ENCODE measurements around the gene CHN2. TPM values are rescaled to one million over a fixed set of nuclear protein-coding genes. Genes with fewer than 3 reads are reported as not detected.
A peak's percentile ranks its signal among the peaks of the same experiment; 100 is the strongest.

Gene CHN2
- total RNA-seq, 2 experiments from 2014 or later, result 1.7 to 1.8 TPM

DNA sequence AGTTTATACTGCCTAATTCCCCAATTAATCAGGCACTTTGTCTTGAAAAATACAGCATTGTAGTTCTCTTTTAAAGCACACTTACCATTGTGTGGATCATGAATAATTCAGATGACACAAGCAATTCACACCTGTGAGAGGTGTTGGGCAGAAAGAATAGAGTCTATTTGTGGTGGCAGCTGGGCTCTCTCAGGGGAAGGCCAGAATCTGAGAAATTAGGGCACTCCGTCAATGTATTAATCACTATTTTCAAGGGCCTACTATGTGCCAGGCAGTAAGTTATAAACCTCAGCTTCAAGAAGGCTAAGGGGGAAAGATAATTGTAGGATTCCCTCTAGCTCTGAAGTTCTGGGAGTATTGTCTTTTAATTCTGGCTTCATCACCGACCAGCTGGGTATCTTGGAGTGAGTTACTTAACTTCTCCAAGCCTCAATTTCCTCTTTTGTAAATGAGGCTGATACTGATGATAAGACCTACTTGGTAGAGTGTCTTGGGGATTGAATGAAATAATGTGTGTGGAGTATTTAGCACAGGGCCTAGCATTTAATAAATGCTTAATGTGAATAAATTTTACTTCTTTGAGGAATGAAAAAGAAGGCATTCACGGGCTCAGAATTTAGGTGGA lies 2.5 kb downstream of the CHN2 start:
- Mint-ChIP-seq H3K36me3 (ENCODE audit: low read depth) (no peaks in the 10 kb centered on the region), H3K9me3 (no peaks in the 10 kb centered on the region), H3K27me3 (peaks cover 37% of the 10 kb centered on the region), H3K4me1 (ENCODE audit: low read depth) (peaks cover 25% of the 10 kb centered on the region), H3K4me3 (peak overlapping the region; percentile 85), H3K27ac (no peak overlapping the region)
- intact Hi-C loops (cut with micrococcal nuclease), result loop anchor here (5.0 kb wide), 3 partner anchors 45 to 140 kb away; no protein-coding TSS in a partner anchor
- POLR2A ChIA-PET, result interaction anchor here (0.6 kb wide), 1 partner anchor 126 kb away, joined by 3 read pairs; no protein-coding TSS in a partner anchor
- TF ChIP-seq, protein P1, sequence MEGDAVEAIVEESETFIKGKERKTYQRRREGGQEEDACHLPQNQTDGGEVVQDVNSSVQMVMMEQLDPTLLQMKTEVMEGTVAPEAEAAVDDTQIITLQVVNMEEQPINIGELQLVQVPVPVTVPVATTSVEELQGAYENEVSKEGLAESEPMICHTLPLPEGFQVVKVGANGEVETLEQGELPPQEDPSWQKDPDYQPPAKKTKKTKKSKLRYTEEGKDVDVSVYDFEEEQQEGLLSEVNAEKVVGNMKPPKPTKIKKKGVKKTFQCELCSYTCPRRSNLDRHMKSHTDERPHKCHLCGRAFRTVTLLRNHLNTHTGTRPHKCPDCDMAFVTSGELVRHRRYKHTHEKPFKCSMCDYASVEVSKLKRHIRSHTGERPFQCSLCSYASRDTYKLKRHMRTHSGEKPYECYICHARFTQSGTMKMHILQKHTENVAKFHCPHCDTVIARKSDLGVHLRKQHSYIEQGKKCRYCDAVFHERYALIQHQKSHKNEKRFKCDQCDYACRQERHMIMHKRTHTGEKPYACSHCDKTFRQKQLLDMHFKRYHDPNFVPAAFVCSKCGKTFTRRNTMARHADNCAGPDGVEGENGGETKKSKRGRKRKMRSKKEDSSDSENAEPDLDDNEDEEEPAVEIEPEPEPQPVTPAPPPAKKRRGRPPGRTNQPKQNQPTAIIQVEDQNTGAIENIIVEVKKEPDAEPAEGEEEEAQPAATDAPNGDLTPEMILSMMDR (IDR thresholded peaks at IDR 0.05), result no peak
- ATAC-seq (no peak), DNase-seq (no peak)
- CTCF ChIA-PET, result interaction anchor here (0.8 to 2.1 kb wide), 9 partner anchors 7 to 275 kb away, joined by 3 to 11 read pairs (median 4); no protein-coding TSS in a partner anchor

GRCh38 chr7:29197916-29198315 lies 3.3 kb downstream of the CHN2 start:
- no peak overlapping the region for H3K4me3 Mint-ChIP-seq
- H3K27me3 Mint-ChIP-seq, result peaks cover 33% of the 10 kb centered on the region
- DNase-seq, result no peak
- TF ChIP-seq, protein P1 (IDR thresholded peaks at IDR 0.05), result no peak
- H3K4me1 Mint-ChIP-seq (ENCODE audit: low read depth), result peaks cover 25% of the 10 kb centered on the region
- ChIA-PET POLR2A (no interaction called here), CTCF (interaction anchor here (1.2 to 1.7 kb wide), 3 partner anchors 8 to 41 kb away, joined by 3 to 11 read pairs (median 3); no protein-coding TSS in a partner anchor)
- H3K9me3 Mint-ChIP-seq, result no peaks in the 10 kb centered on the region
- no peak overlapping the region for H3K27ac Mint-ChIP-seq
- no peak for ATAC-seq
- H3K36me3 Mint-ChIP-seq (ENCODE audit: low read depth), result no peaks in the 10 kb centered on the region
- intact Hi-C loops (cut with micrococcal nuclease), result loop anchor here (5.0 kb wide), 3 partner anchors 44 to 139 kb away; no protein-coding TSS in a partner anchor

GRCh38 chr7:29199776-29200175 lies 5.2 kb downstream of the CHN2 start:
- TF ChIP-seq, protein P1 (IDR thresholded peaks at IDR 0.05), result no peak
- no peak for ATAC-seq
- no peak for DNase-seq
- no peaks in the 10 kb centered on the region for H3K9me3 Mint-ChIP-seq
- H3K27ac Mint-ChIP-seq, result no peak overlapping the region
- peaks cover 25% of the 10 kb centered on the region for H3K4me1 Mint-ChIP-seq (ENCODE audit: low read depth)
- ChIA-PET POLR2A (interaction anchor here (0.7 kb wide), 1 partner anchor 43 kb away, joined by 3 read pairs; no protein-coding TSS in a partner anchor), CTCF (no interaction called here)
- no peak overlapping the region for H3K4me3 Mint-ChIP-seq
- intact Hi-C loops (cut with micrococcal nuclease), result loop anchor here (5.0 kb wide), 3 partner anchors 43 to 138 kb away; no protein-coding TSS in a partner anchor
- no peaks in the 10 kb centered on the region for H3K36me3 Mint-ChIP-seq (ENCODE audit: low read depth)
- H3K27me3 Mint-ChIP-seq, result peaks cover 24% of the 10 kb centered on the region

DNA sequence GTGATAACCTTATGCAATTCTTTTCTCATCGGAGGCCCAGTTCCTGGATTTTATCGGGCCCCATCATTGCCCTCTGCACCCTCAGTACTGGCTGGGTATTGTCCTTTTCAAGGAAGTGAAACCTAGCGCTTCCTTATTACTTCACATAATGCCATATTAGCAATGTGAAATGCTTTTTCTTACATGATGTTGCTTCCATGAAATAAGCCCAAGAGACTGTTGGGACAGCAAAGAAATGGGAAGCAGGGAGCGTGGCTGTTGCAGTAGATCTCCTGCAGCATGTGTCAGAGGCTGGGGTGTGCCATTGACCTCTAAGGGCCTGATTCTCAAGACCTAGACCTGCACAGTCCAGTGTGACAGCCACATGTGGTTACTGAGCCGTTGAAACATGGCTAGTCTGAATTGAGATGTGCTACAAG lies 8.1 kb downstream of the CHN2 start:
- Mint-ChIP-seq H3K4me1 (ENCODE audit: low read depth) (peaks cover 8% of the 10 kb centered on the region), H3K27ac (no peak overlapping the region), H3K9me3 (no peaks in the 10 kb centered on the region), H3K4me3 (no peak overlapping the region), H3K36me3 (ENCODE audit: low read depth) (no peaks in the 10 kb centered on the region), H3K27me3 (peaks cover 12% of the 10 kb centered on the region)
- no peak for DNase-seq
- POLR2A ChIA-PET, result no interaction called here
- intact Hi-C loops (cut with micrococcal nuclease), result no loop called here
- TF ChIP-seq, protein P1 (IDR thresholded peaks at IDR 0.05), result no peak
- ATAC-seq, result no peak
- CTCF ChIA-PET, result no interaction called here

All from activated CD8-positive, alpha-beta T cell treated with anti-CD3 and anti-CD28 coated beads for 36 hours (primary cell).